Astrocyte of the spinal cord (primary cell): ENCODE results near the gene XPNPEP1.
A peak's percentile ranks its signal among the peaks of the same experiment; 100 is the strongest.

Experiments
- DNase-seq: peaks from one replicate; pipeline ENCODE4 v3.0.0; 2011; ENCODE audit warnings: low read depth, low spot score
- H3K4me3 ChIP-seq: 2 replicates; pipeline ENCODE4 v1.5.1; 2011; ENCODE audit warnings: low read depth, mild to moderate bottlenecking, low read length, moderate library complexity
- in situ Hi-C: cut with HindIII; loops from 2 replicates; pipeline ENCODE4 v1.10.0; 2017; ENCODE audit warnings: low sequenced_read_pairs
- TF ChIP-seq, protein P1 (sequence below): IDR thresholded peaks from 2 replicates; pipeline ENCODE4 v1.5.1; 2012; ENCODE audit warnings: low read depth, mild to moderate bottlenecking, low read length, inconsistent platforms

The XPNPEP1 gene

DNA sequence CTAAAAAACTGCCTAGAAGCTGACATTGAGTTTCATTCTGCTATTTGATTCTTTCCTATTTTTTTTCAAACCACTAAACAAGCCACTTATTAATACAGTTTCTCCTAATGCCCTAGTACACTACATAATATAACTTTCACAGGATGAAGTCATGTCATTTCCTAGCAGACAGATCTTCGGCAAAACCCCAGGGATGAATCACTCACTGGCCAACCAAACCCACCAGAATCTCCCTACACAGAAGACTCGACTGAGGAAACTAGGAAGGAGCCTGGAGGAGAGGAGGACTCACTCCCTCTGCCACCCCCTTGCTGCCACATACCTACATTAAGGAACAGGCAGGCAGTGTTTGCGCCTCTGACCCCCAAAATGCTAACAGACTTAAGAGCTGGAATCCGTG is 33.4 kb downstream of the XPNPEP1 start:
- no peak overlapping the region for H3K4me3 ChIP-seq
- TF ChIP-seq, protein P1, sequence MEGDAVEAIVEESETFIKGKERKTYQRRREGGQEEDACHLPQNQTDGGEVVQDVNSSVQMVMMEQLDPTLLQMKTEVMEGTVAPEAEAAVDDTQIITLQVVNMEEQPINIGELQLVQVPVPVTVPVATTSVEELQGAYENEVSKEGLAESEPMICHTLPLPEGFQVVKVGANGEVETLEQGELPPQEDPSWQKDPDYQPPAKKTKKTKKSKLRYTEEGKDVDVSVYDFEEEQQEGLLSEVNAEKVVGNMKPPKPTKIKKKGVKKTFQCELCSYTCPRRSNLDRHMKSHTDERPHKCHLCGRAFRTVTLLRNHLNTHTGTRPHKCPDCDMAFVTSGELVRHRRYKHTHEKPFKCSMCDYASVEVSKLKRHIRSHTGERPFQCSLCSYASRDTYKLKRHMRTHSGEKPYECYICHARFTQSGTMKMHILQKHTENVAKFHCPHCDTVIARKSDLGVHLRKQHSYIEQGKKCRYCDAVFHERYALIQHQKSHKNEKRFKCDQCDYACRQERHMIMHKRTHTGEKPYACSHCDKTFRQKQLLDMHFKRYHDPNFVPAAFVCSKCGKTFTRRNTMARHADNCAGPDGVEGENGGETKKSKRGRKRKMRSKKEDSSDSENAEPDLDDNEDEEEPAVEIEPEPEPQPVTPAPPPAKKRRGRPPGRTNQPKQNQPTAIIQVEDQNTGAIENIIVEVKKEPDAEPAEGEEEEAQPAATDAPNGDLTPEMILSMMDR, result peak; percentile 11
- in situ Hi-C loops, result no loop called here
- peak; percentile 89 for DNase-seq

DNA sequence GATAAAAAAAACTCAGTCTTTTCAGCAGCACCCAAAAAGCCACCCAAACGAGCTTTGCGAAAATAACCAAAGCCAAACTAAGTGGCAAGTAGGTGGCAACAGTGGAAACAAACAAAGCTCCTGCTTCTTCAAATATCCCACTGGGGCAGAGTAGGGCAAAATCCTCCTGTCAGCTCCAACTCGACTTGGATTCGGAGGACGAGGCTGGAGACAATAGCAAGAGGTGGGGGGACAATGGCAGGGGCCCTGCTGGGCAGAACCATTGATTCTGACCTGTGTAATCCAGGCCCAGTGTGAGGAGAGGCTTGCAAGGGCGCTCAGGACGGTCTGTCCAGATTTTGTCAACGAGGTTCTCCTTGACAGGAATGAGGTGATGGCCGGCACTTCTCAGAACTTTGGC is 35.5 kb downstream of the XPNPEP1 start:
- no peak for DNase-seq
- TF ChIP-seq, protein P1, result no peak
- in situ Hi-C loops, result no loop called here

DNA sequence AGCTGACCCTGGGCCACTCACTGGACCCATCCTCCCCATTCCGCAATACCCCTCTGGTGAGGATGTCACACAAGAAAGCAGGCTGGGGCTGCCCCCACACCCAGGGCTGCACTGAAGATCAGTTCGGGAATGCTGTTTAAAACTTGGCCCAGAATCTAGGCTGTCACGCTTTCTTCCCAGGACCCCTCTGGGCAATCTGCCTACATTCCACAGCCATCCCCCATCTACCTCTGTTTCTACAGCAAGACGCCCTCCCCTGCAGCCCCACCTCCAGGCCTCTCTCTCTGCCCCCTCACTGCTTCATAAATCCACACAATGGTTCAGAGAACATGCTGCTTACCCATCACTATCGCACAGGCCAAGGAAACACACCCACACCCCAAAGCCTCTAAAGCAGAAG is 36.1 kb downstream of the XPNPEP1 start:
- no peak overlapping the region for H3K4me3 ChIP-seq
- in situ Hi-C loops, result no loop called here
- TF ChIP-seq, protein P1, result no peak
- DNase-seq, result peak; percentile 29

More for the DNA sequence above, 35.5 kb downstream of the XPNPEP1 start:
- H3K4me3 ChIP-seq, result no peak overlapping the region

DNA sequence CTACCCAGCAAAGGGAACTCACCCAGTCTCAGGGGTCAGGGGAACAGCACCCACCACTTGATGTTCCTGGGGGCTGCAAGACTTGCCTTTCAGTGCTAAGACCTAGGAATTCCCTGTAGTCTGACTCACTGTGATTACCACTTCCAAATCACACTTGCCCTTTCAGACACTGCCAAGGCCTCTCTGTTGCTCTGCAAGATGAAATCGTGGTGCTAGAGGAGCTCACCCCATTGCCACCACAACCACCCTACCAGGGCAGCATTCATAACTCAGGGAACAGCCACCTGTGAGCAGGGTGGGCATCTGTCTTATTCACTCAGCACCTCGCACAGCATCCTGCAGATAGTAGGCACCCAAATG is 36.5 kb downstream of the XPNPEP1 start:
- H3K4me3 ChIP-seq, result no peak overlapping the region
- DNase-seq, result peak; percentile 12
- in situ Hi-C loops, result no loop called here
- TF ChIP-seq, protein P1, result no peak

DNA sequence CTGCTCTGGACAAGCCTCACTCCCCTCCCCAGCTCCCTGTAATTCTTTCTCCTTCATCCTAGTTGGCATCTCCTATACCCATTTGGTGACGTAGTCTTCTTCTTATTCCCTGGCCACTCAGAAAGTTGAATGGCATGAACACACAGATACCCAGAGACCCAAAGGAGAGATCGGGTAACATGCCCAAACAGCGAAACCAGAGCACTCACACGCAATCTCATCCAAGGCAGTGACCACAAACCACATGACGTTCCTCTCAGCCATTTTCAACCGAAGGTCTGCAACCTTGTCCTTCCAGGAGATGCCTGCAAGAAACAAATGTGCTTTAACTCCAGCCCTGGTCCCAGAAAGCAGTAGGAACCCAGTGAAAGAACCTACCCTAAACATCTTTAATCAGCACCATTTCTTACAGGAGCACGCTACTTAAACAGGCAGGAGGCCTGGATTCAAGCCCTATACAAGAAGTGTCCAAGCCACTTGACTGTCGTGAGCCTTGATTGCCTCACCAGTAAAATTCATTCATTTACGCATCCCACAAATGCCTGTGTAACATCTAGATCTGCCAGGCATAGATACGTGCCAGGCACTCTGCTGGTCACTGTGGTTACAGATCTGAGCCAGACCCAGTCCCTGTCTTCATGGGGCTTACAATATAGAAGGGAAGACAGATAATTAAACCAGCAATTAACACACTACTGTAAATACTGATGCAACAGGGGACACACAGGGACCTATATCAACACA is 37.1 kb downstream of the XPNPEP1 start:
- peak; percentile 15 for DNase-seq
- TF ChIP-seq, protein P1, result no peak
- in situ Hi-C loops, result no loop called here
- H3K4me3 ChIP-seq, result no peak overlapping the region

DNA sequence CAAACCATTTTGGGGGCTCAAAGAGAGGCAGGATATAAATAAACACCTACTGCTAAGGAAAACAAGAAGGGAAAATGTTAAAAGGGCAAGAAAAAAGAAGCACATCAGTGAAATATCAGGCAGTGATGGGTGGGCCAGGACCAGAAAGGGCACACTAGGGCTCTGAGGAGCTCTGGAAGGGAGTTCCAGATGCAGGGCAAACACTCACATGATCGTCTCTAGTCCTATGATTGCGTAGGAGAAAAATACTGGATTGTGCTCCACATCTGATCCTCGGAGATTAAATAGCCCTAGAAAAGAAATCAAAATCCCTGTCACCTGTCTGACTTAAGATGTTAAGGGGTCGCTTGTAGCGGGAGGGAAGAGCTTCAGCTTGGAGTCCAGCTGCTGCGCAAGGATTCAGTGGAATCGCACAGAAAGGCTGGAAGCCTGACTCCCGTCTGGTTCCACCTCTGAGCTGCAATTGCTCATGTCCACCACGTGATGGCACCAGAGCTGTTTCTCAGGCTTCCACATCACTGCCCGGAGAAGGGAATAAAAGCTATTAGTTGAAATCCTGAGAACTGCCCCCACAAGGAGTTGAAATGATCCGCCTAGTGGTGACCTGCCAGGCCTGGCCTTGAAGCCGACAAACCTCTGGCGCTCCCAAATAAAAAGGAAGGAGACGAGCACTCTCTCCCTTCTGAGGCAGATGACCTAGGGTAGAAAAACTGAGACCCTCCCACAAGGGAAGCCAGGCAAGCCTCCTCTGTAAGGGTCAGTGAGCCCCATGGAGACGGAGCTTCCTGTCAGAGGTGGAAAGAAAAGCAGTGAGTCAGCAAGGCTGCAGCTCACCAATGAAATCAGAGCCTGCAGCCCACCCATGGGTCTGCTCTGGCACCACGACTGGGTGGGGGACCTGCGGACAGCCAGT is 39.2 kb downstream of the XPNPEP1 start:
- in situ Hi-C loops, result no loop called here
- TF ChIP-seq, protein P1, result peak; percentile 97
- H3K4me3 ChIP-seq, result no peak overlapping the region
- peak; percentile 93 for DNase-seq
